Left lung (tissue), 10 donors: ENCODE data around the gene PDE8A. TPM values are rescaled to one million over a fixed set of nuclear protein-coding genes. Genes with fewer than 3 reads are reported as not detected.
"Not testable (repeated sequence)": the region's sequence is repeated elsewhere in the genome, so short reads cannot be mapped to it uniquely, and the experiment has no call there.

Experiments
- ATAC-seq: fragments of 200-7000 bp; cut with Tn5 transposase; one replicate; pipeline ENCODE4 v1.9.1; 2020; ENCODE audit warnings: moderate library complexity
- DNase-seq, 4 donors: peaks; one replicate each; pipeline ENCODE4 v3.0.0-alpha.2; 2013 to 2020
- H3K27ac ChIP-seq, 2 donors: fragments of 200-600 bp; sonication (generic) in 1 of 2; one replicate each; pipeline versions ENCODE4 v1.5.0 to v1.8.0; 2020 to 2021
- H3K27me3 ChIP-seq, 2 donors: fragments of 200-600 bp; sonication (generic) in 1 of 2; one replicate each; pipeline versions ENCODE4 v1.5.0 to v1.8.0; 2020 to 2021
- H3K36me3 ChIP-seq, 2 donors: fragments of 200-600 bp; sonication (generic) in 1 of 2; one replicate each; pipeline versions ENCODE4 v1.5.0 to v1.8.0; 2020 to 2021
- H3K4me1 ChIP-seq, 2 donors: fragments of 200-600 bp; one replicate each; pipeline ENCODE4 v1.8.0; 2021
- H3K4me3 ChIP-seq, 2 donors: fragments of 200-600 bp; sonication (generic) in 1 of 2; one replicate each; pipeline versions ENCODE4 v1.5.0 to v1.8.0; 2020 to 2021; ENCODE audit warnings: mild to moderate bottlenecking in 1 of 2
- H3K9me3 ChIP-seq, 2 donors: fragments of 200-600 bp; sonication (generic) in 1 of 2; one replicate each; pipeline versions ENCODE4 v1.5.0 to v1.8.0; 2020 to 2021
- CTCF ChIP-seq, 2 donors: fragments of 200-600 bp; sonication (generic) in 1 of 2; IDR thresholded peaks; one replicate each; pipeline versions ENCODE4 v1.5.0 to v1.8.0; 2021; ENCODE audit warnings: antibody characterized with exemption in 2 of 2
- intact Hi-C, 2 donors: fragments of 100-400 bp; cut with DNase I; formaldehyde crosslinking; loops; one replicate each; pipeline versions ENCODE4 v1.11.2 to v1.14.2; 2022
- polyA plus RNA-seq, 6 donors: library from polyadenylated mRNA; unstranded; fragments of 120-200 nt; gene quantifications; one replicate each; pipeline ENCODE4 v1.2.1, GENCODE V29; 2013; ENCODE audit not compliant: insufficient read length in 6 of 6
- total RNA-seq, 2 donors: library from RNA; stranded (reverse); fragmentation: NEBNext Ultra II Directional; extraction: Animal tissue kit (Norgen Biotek cat#: 25700); gene quantifications; one replicate each; pipeline ENCODE4 v1.2.1, GENCODE V29; 2021
- donor health status: DM: no; HTN: yes; CAD: no.
- donor health status: DM: no; HTN: no; CAD: no.

PDE8A gene
- total and polyA plus RNA-seq, 8 donors: 30.4 to 64.0 (median 48.4) TPM

- H3K4me1 ChIP-seq: peaks cover 27 to 51% of the 10 kb centered on the region in 2 donors
- intact Hi-C loops: no loop called here
- ATAC-seq (no peak), DNase-seq (no peak)
- H3K9me3 ChIP-seq: no peaks in the 10 kb centered on the region
- H3K36me3 ChIP-seq: no peaks in the 10 kb centered on the region
- H3K27ac ChIP-seq: peak overlapping the region; percentile 23 to 34
- H3K4me3 ChIP-seq: no peak overlapping the region
- H3K27me3 ChIP-seq: no peaks in the 10 kb centered on the region
- TF ChIP-seq CTCF (IDR thresholded peaks at IDR 0.05): no peak
Measured at GRCh38 chr15:85011160-85011571, 29.5 kb downstream of the PDE8A start.

GRCh38 chr15:85011724-85012123, 30.1 kb downstream of the PDE8A start:
- peaks cover 27 to 50% of the 10 kb centered on the region in 2 donors for H3K4me1 ChIP-seq
- H3K27ac ChIP-seq, DNase-seq: not testable (repeated sequence)

GRCh38 chr15:85013785-85014184, 32.1 kb downstream of the PDE8A start:
- no peaks in the 10 kb centered on the region for H3K27me3 ChIP-seq
- intact Hi-C loops: no loop called here
- no peak for TF ChIP-seq CTCF (IDR thresholded peaks at IDR 0.05)
- H3K4me1 ChIP-seq: peaks cover 20 to 29% of the 10 kb centered on the region in 2 donors
- no peaks in the 10 kb centered on the region for H3K36me3 ChIP-seq
- H3K4me3 ChIP-seq: no peak overlapping the region
- no peaks in the 10 kb centered on the region for H3K9me3 ChIP-seq
- no peak for DNase-seq
- no peak for ATAC-seq
- no peak overlapping the region for H3K27ac ChIP-seq

More at GRCh38 chr15:85011724-85012123, 30.1 kb downstream of the PDE8A start:
- ATAC-seq, H3K27me3 ChIP-seq, H3K4me3 ChIP-seq, H3K36me3 ChIP-seq, H3K9me3 ChIP-seq, intact Hi-C loops: not testable (repeated sequence)

- H3K9me3 ChIP-seq: no peaks in the 10 kb centered on the region
- TF ChIP-seq CTCF (IDR thresholded peaks at IDR 0.05): no peak
- H3K27ac ChIP-seq: no peak overlapping the region
- ATAC-seq (no peak), DNase-seq (no peak)
- H3K36me3 ChIP-seq: no peaks in the 10 kb centered on the region
- no peak overlapping the region for H3K4me3 ChIP-seq
- peaks cover 11 to 18% of the 10 kb centered on the region in 2 donors for H3K4me1 ChIP-seq
- intact Hi-C loops: no loop called here
- H3K27me3 ChIP-seq: no peaks in the 10 kb centered on the region
Measured at GRCh38 chr15:85014932-85015331, 33.3 kb downstream of the PDE8A start.

GRCh38 chr15:85016275-85016674, 34.6 kb downstream of the PDE8A start:
- Histone ChIP-seq H3K27me3 (no peaks in the 10 kb centered on the region), H3K9me3 (no peaks in the 10 kb centered on the region), H3K27ac (no peak overlapping the region), H3K4me1 (peaks cover under 1 to 4% of the 10 kb centered on the region in 2 donors), H3K36me3 (no peaks in the 10 kb centered on the region), H3K4me3 (no peak overlapping the region)
- no peak for ATAC-seq
- no peak for TF ChIP-seq CTCF (IDR thresholded peaks at IDR 0.05)
- intact Hi-C loops: no loop called here
- no peak for DNase-seq
